ENCODE results near the gene POU2AF1.

POU2AF1 gene

DNA sequence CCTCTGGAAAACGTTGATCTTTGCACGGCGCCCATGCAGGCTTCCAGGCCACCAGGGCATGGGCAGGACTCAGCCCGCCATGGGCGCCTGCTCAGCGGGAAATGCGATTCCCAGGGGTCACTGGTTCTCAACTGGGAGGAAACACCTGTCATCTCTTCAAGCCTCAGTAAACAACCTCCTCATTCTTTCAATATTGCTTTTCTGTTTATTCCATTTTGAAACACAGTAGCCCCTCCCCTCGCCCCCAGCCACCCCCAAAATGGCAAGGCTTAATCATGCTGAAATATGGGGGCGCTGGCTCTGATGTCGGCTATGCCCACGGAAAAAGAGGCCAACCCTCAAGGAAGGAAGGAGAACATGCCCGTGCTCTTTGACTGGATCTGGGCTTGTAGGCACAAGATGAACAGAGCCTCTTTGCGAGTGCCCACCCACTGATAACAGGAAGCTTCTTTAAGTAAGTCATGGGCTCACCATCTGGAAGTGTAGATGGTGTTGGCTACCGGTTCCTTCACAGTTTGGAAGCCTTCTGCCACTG, 594 bp upstream of the POU2AF1 start:
- no peak for ATAC-seq
- TF ChIP-seq ISL1 (CRISPR knock-in tag; IDR thresholded peaks at IDR 0.05) (no peak), TOX (CRISPR knock-in tag; IDR thresholded peaks at IDR 0.05; ENCODE audit: borderline replicate concordance) (no peak), CSRNP3 (CRISPR knock-in tag; IDR thresholded peaks at IDR 0.05) (no peak), TCF4 (CRISPR knock-in tag; IDR thresholded peaks at IDR 0.05; ENCODE audit: borderline replicate concordance) (no peak), ZFP30 (CRISPR knock-in tag; IDR thresholded peaks at IDR 0.05) (no peak), ZNF70 (CRISPR knock-in tag; IDR thresholded peaks at IDR 0.05) (no peak), RARB (CRISPR knock-in tag; IDR thresholded peaks at IDR 0.05) (no peak), TSHZ2 (CRISPR knock-in tag; IDR thresholded peaks at IDR 0.05) (no peak), ZC3H10 (CRISPR knock-in tag; IDR thresholded peaks at IDR 0.05) (no peak), POU6F1 (CRISPR knock-in tag; IDR thresholded peaks at IDR 0.05; ENCODE audit: borderline replicate concordance, low read depth) (no peak), PPARA (CRISPR knock-in tag; IDR thresholded peaks at IDR 0.05; ENCODE audit: borderline replicate concordance) (no peak)

DNA sequence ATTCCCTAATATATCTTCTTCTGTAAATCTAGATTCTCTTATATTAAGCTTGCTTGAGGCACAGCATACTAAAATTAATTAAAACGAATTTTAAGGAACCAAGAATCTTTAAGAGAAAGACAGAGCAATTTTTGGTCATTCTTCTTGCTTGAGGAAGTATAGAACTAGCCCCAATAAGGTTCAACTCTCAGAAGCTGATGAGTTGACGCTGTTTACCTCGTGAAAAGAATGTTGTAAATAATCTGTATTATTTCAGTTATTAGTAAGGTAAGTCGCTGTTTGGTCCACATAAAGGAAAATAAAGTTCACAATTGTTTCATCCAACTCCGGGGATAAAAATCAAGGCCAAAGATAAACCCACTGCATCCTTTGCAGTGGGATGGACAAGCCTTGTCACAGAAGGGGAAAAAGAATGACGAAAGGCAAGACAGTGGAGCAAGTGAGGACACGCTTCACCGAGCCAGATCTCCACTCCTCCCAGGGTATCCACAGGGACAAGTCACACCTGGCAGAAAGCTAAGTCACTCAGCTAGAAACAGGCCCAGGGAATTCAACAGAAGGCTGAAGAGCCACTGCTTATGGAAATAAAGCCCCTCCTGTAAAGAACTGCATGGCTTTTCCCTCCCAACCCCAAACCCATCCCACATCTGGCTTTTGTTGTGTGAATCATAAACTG, 752 bp downstream of the POU2AF1 start:
- TF ChIP-seq, protein P1, sequence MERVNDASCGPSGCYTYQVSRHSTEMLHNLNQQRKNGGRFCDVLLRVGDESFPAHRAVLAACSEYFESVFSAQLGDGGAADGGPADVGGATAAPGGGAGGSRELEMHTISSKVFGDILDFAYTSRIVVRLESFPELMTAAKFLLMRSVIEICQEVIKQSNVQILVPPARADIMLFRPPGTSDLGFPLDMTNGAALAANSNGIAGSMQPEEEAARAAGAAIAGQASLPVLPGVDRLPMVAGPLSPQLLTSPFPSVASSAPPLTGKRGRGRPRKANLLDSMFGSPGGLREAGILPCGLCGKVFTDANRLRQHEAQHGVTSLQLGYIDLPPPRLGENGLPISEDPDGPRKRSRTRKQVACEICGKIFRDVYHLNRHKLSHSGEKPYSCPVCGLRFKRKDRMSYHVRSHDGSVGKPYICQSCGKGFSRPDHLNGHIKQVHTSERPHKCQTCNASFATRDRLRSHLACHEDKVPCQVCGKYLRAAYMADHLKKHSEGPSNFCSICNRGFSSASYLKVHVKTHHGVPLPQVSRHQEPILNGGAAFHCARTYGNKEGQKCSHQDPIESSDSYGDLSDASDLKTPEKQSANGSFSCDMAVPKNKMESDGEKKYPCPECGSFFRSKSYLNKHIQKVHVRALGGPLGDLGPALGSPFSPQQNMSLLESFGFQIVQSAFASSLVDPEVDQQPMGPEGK (CRISPR knock-in tag; IDR thresholded peaks at IDR 0.05; ENCODE audit: borderline replicate concordance), result no peak
- no peak for TF ChIP-seq OSR1 (CRISPR knock-in tag; IDR thresholded peaks at IDR 0.05)
- TF ChIP-seq CSDC2 (CRISPR knock-in tag; IDR thresholded peaks at IDR 0.05), result no peak
- no peak for TF ChIP-seq POU6F1 (CRISPR knock-in tag; IDR thresholded peaks at IDR 0.05; ENCODE audit: borderline replicate concordance, low read depth)
- no peak for TF ChIP-seq TCF4 (CRISPR knock-in tag; IDR thresholded peaks at IDR 0.05; ENCODE audit: borderline replicate concordance)
- TF ChIP-seq ZNF565 (CRISPR knock-in tag; conservative IDR thresholded peaks at IDR 0.05; ENCODE audit: low read depth), result no peak
- TF ChIP-seq ZC3H10 (CRISPR knock-in tag; IDR thresholded peaks at IDR 0.05), result no peak
- TF ChIP-seq TOX (CRISPR knock-in tag; IDR thresholded peaks at IDR 0.05; ENCODE audit: borderline replicate concordance), result no peak
- TF ChIP-seq ZFP30 (CRISPR knock-in tag; IDR thresholded peaks at IDR 0.05), result no peak
- no peak for TF ChIP-seq ZFP3 (CRISPR knock-in tag; IDR thresholded peaks at IDR 0.05)
- TF ChIP-seq TSHZ2 (CRISPR knock-in tag; IDR thresholded peaks at IDR 0.05), result no peak
- TF ChIP-seq ZNF8 (CRISPR knock-in tag; IDR thresholded peaks at IDR 0.05), result no peak
- TF ChIP-seq ZNF70 (CRISPR knock-in tag; IDR thresholded peaks at IDR 0.05), result no peak
- TF ChIP-seq ARNTL (CRISPR knock-in tag; IDR thresholded peaks at IDR 0.05; ENCODE audit: borderline replicate concordance, low read depth), result no peak
- TF ChIP-seq PPARA (CRISPR knock-in tag; IDR thresholded peaks at IDR 0.05; ENCODE audit: borderline replicate concordance), result no peak
- no peak for TF ChIP-seq CREB5 (CRISPR knock-in tag; IDR thresholded peaks at IDR 0.05; ENCODE audit: low read depth)
- no peak for TF ChIP-seq CSRNP3 (CRISPR knock-in tag; IDR thresholded peaks at IDR 0.05)
- no peak for TF ChIP-seq BACH2 (CRISPR knock-in tag; IDR thresholded peaks at IDR 0.05; ENCODE audit: borderline replicate concordance)
- TF ChIP-seq GLIS3 (CRISPR knock-in tag; IDR thresholded peaks at IDR 0.05), result no peak
- no peak for TF ChIP-seq ESRRG (CRISPR knock-in tag; IDR thresholded peaks at IDR 0.05)
- ATAC-seq, result no peak

Measured in SK-N-SH treated with all-trans-retinoic acid at 6 μM for 48 hours (cell line).